ENCODE measurements around the gene CNTN4.
"Not testable (repeated sequence)": the region's sequence is repeated elsewhere in the genome, so short reads cannot be mapped to it uniquely, and the experiment has no call there.

The CNTN4 gene

DNA sequence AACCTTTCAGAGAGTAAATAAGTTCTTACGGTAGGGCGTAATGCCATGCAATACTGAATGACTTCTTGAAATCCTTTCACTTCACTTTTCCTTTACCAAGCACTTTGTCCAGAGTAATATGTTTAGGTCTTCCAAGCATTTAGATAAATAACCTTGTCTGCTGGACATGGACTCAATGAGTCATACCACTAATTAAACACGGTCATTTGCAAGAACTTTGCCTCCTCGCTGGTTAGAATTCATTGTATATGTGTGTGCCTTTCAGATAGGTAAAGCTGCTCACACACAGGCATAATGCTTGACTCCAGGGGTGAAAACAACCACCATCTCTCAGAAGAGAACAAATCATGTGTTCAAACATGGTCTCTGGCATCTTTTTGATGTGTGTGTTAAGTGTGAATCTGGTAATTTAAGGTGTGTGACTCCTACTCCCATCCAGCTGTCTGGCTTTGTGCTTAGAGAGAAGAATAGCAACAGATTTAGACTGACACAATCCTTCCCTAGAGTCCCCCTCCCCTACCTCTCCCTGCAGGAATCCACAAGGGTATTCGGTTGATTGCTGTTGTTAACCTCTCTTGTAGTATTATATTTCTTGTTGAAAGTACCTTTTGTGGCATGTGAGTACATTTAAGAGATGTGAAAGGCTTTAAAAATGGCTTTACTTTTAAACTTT lies 419.0 kb downstream of the CNTN4 start:
- no peak overlapping the region for H3K4me3 ChIP-seq (ENCODE audit: low read depth, low read length)
- TF ChIP-seq, protein P1, sequence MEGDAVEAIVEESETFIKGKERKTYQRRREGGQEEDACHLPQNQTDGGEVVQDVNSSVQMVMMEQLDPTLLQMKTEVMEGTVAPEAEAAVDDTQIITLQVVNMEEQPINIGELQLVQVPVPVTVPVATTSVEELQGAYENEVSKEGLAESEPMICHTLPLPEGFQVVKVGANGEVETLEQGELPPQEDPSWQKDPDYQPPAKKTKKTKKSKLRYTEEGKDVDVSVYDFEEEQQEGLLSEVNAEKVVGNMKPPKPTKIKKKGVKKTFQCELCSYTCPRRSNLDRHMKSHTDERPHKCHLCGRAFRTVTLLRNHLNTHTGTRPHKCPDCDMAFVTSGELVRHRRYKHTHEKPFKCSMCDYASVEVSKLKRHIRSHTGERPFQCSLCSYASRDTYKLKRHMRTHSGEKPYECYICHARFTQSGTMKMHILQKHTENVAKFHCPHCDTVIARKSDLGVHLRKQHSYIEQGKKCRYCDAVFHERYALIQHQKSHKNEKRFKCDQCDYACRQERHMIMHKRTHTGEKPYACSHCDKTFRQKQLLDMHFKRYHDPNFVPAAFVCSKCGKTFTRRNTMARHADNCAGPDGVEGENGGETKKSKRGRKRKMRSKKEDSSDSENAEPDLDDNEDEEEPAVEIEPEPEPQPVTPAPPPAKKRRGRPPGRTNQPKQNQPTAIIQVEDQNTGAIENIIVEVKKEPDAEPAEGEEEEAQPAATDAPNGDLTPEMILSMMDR (IDR thresholded peaks at IDR 0.05; ENCODE audit: low read depth, low read length) = no peak

DNA sequence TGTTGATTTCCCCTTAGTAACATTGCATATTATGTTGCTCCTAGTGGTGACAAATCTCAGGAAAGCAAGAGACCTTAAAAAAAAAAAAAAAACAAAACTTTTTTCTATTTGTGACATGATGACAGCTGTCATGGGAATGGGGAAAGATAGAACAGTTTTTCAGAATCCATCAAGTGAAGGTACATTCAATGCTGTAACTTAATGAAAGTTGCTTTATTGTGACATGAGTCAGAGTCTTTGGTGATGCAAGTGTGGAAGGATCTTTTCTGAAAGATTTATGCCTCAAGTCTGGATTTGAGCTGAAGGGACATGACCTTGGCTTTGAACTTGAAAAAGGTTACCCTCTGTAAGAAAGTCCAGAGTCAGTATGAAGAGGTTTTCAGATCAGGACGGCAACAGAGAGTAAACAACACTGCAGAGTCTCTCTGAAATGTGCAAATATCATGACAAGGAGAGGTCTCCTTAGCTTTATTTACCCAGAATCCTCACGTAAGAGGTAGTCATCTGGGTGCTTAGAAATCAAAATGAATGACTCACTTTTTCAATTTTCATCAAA lies 424.7 kb downstream of the CNTN4 start:
- no peak overlapping the region for H3K4me3 ChIP-seq (ENCODE audit: low read depth, low read length)
- TF ChIP-seq, protein P1 (IDR thresholded peaks at IDR 0.05; ENCODE audit: low read depth, low read length) = no peak

DNA sequence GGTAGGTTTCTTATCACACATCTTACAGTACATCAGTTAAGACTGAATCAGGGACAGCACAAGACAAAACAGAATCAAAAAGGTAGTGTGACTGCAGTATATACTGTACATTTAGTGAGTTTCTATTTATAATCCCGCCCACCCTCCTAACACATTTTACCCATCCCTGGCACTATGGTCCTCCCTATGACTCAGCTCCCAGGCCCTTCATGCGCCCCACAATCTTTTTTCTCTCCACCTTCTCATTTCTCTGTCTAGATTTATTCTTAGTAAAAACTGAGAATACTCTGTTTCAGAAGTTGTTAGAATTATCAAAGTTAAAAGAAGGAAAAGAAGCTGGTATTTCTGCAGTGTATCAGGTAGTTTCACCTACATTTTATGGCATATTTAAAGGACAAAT lies 427.3 kb downstream of the CNTN4 start:
- no peak overlapping the region for H3K4me3 ChIP-seq (ENCODE audit: low read depth, low read length)
- TF ChIP-seq, protein P1 (IDR thresholded peaks at IDR 0.05; ENCODE audit: low read depth, low read length) = no peak

DNA sequence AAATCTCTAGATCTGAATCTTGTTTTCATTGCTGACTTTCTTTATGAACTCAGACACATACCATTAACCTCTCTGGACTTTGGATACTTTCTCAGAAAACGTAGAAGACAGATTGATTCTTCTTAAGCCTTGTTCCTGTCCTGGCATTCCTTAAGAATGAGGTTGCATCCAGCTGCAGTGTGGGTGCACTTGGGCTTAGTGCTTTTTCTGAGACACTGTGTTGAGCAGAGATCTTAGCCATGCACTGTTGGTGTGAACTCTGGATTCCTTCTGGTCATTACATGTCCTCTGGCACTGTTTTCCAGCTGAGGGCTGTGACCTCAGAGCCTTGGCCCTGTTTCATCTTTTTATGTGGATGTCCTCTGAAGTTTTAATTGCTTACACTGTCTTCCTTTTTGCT lies 428.3 kb downstream of the CNTN4 start:
- TF ChIP-seq, protein P1 (IDR thresholded peaks at IDR 0.05; ENCODE audit: low read depth, low read length) = no peak
- H3K4me3 ChIP-seq (ENCODE audit: low read depth, low read length) = no peak overlapping the region

DNA sequence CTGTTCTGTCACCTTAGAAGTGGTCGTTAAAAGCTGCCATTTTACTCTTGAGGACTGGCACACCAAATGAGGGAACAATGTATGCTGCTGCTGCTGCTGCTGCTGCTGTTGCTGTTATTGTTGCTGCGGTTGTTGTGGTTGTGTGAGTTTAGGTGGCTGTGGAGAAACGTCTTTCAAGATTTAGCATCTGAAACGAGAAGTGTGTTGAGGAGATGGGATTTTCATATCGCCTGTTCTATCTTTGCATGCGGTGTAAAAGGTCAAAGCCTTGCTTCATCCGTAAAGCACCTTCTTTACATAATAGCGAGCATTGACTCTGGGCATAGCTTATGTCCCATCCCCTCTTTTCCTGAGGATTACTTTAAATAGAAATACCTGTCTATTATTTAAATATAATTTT lies 428.7 kb downstream of the CNTN4 start:
- not testable (repeated sequence) for H3K4me3 ChIP-seq (ENCODE audit: low read depth, low read length)

DNA sequence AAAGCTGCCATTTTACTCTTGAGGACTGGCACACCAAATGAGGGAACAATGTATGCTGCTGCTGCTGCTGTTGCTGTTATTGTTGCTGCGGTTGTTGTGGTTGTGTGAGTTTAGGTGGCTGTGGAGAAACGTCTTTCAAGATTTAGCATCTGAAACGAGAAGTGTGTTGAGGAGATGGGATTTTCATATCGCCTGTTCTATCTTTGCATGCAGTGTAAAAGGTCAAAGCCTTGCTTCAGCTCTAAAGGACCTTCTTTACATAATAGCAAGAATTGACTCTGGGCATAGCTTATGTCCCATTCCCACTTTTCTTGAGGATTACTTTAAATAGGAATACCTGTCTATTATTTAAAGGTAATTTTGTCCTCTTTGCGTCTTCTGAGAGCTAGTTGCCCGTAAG lies 436.1 kb downstream of the CNTN4 start:
- not testable (repeated sequence) for H3K4me3 ChIP-seq (ENCODE audit: low read depth, low read length)

DNA sequence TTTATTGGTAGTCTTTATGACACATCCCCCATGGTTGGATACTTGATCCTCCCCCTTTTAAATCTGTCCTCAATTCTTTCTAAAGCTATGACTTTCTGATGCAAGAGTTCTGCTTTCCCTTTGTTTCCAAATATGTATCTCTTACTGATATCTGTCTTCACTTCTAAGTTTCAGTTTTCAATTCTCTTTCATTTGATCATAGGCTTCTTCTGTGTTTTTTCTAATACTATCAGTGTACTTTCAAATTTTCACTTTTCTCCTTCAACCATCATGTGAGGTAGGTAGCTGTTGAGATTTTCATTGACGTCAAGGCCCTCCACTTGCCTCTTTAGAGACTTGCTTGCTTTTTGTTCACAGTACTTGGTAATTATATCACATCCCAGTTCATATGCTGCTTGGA lies 436.5 kb downstream of the CNTN4 start:
- no peak overlapping the region for H3K4me3 ChIP-seq (ENCODE audit: low read depth, low read length)
- TF ChIP-seq, protein P1 (IDR thresholded peaks at IDR 0.05; ENCODE audit: low read depth, low read length) = no peak

DNA sequence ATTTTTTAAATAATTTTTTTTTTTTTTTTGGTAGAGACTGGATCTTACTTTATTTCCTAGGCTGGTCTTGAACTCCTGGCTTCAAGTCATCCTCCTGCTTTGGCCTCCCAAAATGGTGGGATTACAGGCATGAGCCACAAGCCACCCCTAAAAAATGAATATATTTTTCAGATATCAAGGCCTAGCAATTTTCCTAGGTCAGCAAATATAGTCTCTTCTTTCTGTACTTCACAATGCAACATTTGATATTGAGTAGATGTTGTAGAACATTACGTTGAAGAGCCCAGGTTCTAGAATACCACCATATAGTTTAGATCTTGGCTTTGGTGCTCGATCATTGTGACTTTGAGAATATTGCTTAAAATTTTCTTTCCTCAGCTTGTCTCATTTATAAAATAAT lies 437.9 kb downstream of the CNTN4 start:
- no peak overlapping the region for H3K4me3 ChIP-seq (ENCODE audit: low read depth, low read length)
- TF ChIP-seq, protein P1 (IDR thresholded peaks at IDR 0.05; ENCODE audit: low read depth, low read length) = no peak

Measured in WI38 (cell line).